ENCODE results near the gene WWC1.
"Not testable (repeated sequence)": the region's sequence is repeated elsewhere in the genome, so short reads cannot be mapped to it uniquely, and the experiment has no call there.

The WWC1 gene

GRCh38 chr5:168310541-168310940 lies 19.1 kb downstream of the WWC1 start:
- not testable (repeated sequence) for DNase-seq

- DNase-seq, result no peak
Observed at GRCh38 chr5:168311061-168311566, 19.7 kb downstream of the WWC1 start.

- no peak for DNase-seq
Observed at GRCh38 chr5:168312606-168313295, 21.3 kb downstream of the WWC1 start.

- DNase-seq, result no peak
Observed at GRCh38 chr5:168313596-168314204, 22.3 kb downstream of the WWC1 start.

- no peak for DNase-seq
Observed at GRCh38 chr5:168314735-168315411, 23.4 kb downstream of the WWC1 start.

GRCh38 chr5:168315416-168316138 lies 24.1 kb downstream of the WWC1 start:
- DNase-seq, result no peak

GRCh38 chr5:168316139-168316578 lies 24.7 kb downstream of the WWC1 start:
- no peak for DNase-seq

GRCh38 chr5:168317096-168317520 lies 25.7 kb downstream of the WWC1 start:
- DNase-seq, result no peak

- no peak for DNase-seq
Observed at GRCh38 chr5:168317521-168318147, 26.2 kb downstream of the WWC1 start.

- no peak for DNase-seq
Observed at GRCh38 chr5:168318240-168318639, 26.8 kb downstream of the WWC1 start.

- DNase-seq, result no peak
Observed at GRCh38 chr5:168319774-168320173, 28.3 kb downstream of the WWC1 start.

GRCh38 chr5:168320805-168321204 lies 29.4 kb downstream of the WWC1 start:
- no peak for DNase-seq

- DNase-seq, result no peak
Observed at GRCh38 chr5:168324859-168325630, 33.6 kb downstream of the WWC1 start.

GRCh38 chr5:168327019-168327421 lies 35.6 kb downstream of the WWC1 start:
- DNase-seq, result no peak

GRCh38 chr5:168327451-168327850 lies 36.0 kb downstream of the WWC1 start:
- DNase-seq, result no peak

- DNase-seq, result no peak
Observed at GRCh38 chr5:168327994-168328393, 36.5 kb downstream of the WWC1 start.

GRCh38 chr5:168328814-168329213 lies 37.4 kb downstream of the WWC1 start:
- no peak for DNase-seq

GRCh38 chr5:168329302-168329701 lies 37.9 kb downstream of the WWC1 start:
- DNase-seq, result no peak

GRCh38 chr5:168332042-168332441 lies 40.6 kb downstream of the WWC1 start:
- DNase-seq, result no peak

- no peak for DNase-seq
Observed at GRCh38 chr5:168334280-168334679, 42.8 kb downstream of the WWC1 start.

- no peak for DNase-seq
Observed at GRCh38 chr5:168334695-168335094, 43.2 kb downstream of the WWC1 start.

- no peak for DNase-seq
Observed at GRCh38 chr5:168337361-168337760, 45.9 kb downstream of the WWC1 start.
